BJ (cell line): ENCODE data around the gene PDE6D. TPM values are rescaled to one million over a fixed set of nuclear protein-coding genes. Genes with fewer than 3 reads are reported as not detected.

Experiments
- CTCF ChIA-PET: fragments of 350-600 bp; formaldehyde crosslinking; extraction: SDS; loops from one replicate; lab custom pipeline; 2021; ENCODE audit warnings: antibody characterized with exemption, inconsistent platforms; lab: Yijun Ruan, JAX
- POLR2A ChIA-PET: fragments of 300-600 bp; sonication (Branson Sonifier 250); formaldehyde crosslinking; extraction: SDS; loops from one replicate; lab custom pipeline; 2021; ENCODE audit warnings: antibody characterized with exemption; lab: Charles Lee
- DNase-seq: peaks from one replicate; pipeline ENCODE4 v3.0.0-alpha.2; 2011; ENCODE audit warnings: low read depth
- H3K27me3 ChIP-seq: 2 replicates; pipeline ENCODE4 v1.6.0; 2011; ENCODE audit warnings: low read length; ENCODE audit not compliant: control insufficient read depth, insufficient read depth
- H3K36me3 ChIP-seq: 2 replicates; pipeline ENCODE4 v1.5.1; 2011; ENCODE audit warnings: low read length; ENCODE audit not compliant: control insufficient read depth, insufficient read depth
- H3K4me3 ChIP-seq: 2 replicates; pipeline ENCODE4 v1.5.1; 2011; ENCODE audit warnings: low read depth, mild to moderate bottlenecking, control low read depth, low read length
- polyA plus RNA-seq: library from polyadenylated mRNA; depleted of rRNA; stranded (reverse); fragments of >200 nt; gene quantifications from 2 replicates; pipeline ENCODE4 v1.2.3, GENCODE V29; 2011
- TF ChIP-seq, protein P1 (sequence below): IDR thresholded peaks from 2 replicates; pipeline ENCODE4 v1.5.1; 2011; ENCODE audit warnings: low read depth, mild to moderate bottlenecking, control low read depth, inconsistent platforms, low read length, moderate library complexity; ENCODE audit not compliant: insufficient read depth

PDE6D gene
- polyA plus RNA-seq, 1 experiment: 28.7 TPM

DNA sequence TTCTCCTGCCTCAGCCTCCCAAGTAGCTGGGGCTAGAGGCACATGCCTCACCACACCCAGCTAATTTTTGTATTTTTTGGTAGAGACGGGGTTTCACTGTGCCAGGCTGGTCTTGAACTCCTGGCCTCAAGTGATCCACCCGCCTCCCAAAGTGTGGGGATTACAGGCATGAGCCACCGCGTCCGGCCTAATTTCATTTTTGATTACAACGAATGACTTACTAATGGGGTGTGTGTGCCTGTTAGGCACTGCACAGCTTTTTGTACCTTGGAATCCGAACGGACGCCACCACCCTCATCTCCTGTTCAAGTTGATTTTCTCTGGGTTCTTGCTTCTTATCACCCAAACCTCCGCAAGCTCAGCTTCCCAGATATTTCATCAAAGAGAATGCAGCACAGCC is 55.6 kb downstream of the PDE6D start:
- no peaks in the 10 kb centered on the region for H3K27me3 ChIP-seq
- CTCF ChIA-PET: interaction anchor here (0.7 to 3.3 kb wide), 7 partner anchors 10 to 162 kb away, joined by 3 to 45 read pairs (median 3); no protein-coding TSS in a partner anchor
- TF ChIP-seq, protein P1, sequence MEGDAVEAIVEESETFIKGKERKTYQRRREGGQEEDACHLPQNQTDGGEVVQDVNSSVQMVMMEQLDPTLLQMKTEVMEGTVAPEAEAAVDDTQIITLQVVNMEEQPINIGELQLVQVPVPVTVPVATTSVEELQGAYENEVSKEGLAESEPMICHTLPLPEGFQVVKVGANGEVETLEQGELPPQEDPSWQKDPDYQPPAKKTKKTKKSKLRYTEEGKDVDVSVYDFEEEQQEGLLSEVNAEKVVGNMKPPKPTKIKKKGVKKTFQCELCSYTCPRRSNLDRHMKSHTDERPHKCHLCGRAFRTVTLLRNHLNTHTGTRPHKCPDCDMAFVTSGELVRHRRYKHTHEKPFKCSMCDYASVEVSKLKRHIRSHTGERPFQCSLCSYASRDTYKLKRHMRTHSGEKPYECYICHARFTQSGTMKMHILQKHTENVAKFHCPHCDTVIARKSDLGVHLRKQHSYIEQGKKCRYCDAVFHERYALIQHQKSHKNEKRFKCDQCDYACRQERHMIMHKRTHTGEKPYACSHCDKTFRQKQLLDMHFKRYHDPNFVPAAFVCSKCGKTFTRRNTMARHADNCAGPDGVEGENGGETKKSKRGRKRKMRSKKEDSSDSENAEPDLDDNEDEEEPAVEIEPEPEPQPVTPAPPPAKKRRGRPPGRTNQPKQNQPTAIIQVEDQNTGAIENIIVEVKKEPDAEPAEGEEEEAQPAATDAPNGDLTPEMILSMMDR: no peak
- DNase-seq: no peak
- H3K4me3 ChIP-seq: no peak overlapping the region
- no peaks in the 10 kb centered on the region for H3K36me3 ChIP-seq
- POLR2A ChIA-PET: interaction anchor here (0.5 kb wide), 1 partner anchor 1174 kb away, joined by 35 read pairs; no protein-coding TSS in a partner anchor

DNA sequence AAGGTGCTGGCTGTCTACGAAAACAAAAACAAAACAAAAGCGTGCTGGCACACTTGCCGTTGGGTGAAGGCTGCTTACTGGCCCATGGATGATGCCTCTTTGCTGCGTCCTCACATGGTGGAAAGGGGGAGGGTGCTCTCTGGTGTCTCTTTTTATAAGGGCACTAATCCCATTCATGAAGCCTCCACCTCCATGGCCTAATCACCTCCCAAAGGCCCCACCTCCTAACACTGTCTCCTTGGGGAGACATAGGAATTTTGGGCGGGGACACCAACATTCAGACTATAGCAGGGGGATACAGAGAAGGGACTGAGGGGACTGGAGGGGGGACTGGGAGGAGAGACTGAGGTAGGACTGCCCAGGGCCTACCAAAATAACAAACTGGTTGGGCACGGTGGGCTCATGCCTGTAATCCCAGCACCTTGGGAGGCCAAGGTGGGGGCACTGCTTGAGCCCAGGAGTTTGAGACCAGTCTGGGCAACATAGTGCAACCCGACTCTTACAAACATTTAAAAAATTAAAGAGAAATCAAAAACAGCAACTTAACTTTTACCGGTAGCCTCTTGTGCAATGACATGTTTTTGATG is 58.3 kb downstream of the PDE6D start:
- POLR2A ChIA-PET: no interaction called here
- TF ChIP-seq, protein P1: no peak
- H3K4me3 ChIP-seq: no peak overlapping the region
- no peaks in the 10 kb centered on the region for H3K27me3 ChIP-seq
- DNase-seq: no peak
- CTCF ChIA-PET: interaction anchor here (2.2 kb wide), 1 partner anchor 47 kb away, joined by 11 read pairs; no protein-coding TSS in a partner anchor
- no peaks in the 10 kb centered on the region for H3K36me3 ChIP-seq

DNA sequence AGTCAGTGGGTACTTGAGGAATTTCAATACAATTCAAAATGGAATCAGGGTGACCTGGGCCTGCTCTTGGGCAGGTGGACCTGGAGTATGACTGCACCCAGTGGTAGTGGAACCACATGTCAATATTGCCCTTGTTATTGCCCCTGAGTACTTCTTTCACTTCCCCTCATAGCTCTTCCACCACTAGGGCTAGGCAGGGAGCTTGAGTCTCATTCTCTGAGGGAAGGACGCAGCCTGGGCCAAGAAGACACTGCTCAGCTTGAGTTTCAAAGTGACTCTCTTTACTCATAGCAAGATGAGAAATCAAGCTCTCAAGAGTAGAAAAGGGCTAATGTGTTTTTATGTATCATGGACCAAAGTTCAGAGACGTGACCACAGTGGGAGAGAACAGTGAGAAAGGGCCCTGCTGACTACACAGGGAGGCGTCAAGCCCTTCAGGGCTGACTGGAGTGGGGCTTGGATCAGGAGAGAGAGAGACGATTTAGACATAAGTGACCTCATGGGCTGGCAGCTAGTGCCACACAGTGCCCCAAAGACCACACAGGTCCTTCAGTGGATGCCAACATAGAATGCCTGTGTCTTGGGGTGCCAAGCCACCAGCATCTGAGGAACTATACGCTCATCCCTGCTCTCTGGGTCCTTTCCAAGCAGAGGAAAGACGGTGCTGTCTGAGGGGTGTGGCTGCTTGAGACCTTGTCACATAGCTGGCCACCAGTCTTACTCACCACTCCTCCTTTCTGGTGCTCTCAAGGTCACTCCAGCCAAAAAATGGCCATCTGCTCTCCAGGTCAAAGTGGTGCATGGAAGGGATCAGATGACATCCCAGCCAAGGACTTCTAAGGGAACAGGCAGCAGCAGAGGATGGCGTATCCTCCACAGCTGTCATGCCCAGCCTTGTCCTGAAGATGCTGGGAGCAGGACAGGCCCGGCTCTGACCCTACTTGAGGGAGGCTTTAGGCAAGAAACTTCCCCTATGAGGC is 59.8 kb downstream of the PDE6D start:
- TF ChIP-seq, protein P1: no peak
- ChIA-PET POLR2A (no interaction called here), CTCF (interaction anchor here (0.7 to 2.2 kb wide), 3 partner anchors 8 to 65 kb away, joined by 3 to 11 read pairs (median 3); partner anchors contain the start of gene COPS7B)
- no peak for DNase-seq
- no peaks in the 10 kb centered on the region for H3K36me3 ChIP-seq
- H3K4me3 ChIP-seq: no peak overlapping the region
- no peaks in the 10 kb centered on the region for H3K27me3 ChIP-seq

DNA sequence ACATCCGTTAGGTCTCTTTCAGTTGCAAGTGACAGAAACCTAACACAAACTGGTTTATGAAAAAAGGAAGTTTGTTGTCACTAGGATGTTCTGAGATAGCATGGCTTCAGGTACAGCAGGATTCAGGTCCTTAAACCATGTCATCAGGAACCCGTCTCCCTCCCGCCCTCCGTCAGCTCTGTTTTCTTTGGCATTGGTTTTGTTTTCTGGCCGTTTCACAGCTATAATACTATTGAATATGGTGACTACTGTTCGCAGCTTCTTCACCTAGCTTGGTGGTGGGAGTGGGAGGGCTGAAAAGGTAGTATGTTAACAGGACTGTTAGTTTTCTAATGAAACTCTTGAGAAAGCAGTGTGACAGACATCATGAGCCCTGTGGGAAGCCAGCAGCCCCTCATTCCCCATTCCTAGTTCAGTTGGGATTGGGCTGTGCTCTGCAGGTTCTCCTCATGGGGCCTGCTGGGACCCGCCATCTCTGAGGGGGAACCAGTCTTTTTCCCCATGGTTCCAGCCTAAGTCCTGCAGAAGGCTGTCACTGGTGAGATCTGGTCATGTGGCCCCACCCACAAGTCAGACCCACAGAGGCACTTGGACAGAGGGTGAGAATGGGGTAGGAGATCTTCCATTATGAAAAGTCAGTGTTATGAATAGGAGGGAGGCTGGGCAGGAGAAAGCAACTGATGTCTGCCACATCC is 60.6 kb downstream of the PDE6D start:
- H3K36me3 ChIP-seq: no peaks in the 10 kb centered on the region
- TF ChIP-seq, protein P1: no peak
- DNase-seq: no peak
- ChIA-PET CTCF (interaction anchor here (0.7 to 2.2 kb wide), 2 partner anchors 45 to 47 kb away, joined by 3 to 11 read pairs; no protein-coding TSS in a partner anchor), POLR2A (no interaction called here)
- no peak overlapping the region for H3K4me3 ChIP-seq
- H3K27me3 ChIP-seq: no peaks in the 10 kb centered on the region
